Activated T-cell treated with anti-CD3 and anti-CD28 coated beads, Interleukin-2, amount 50 U/mL, for 1 hour (primary cell): ENCODE data around the gene ARHGAP26.

Experiments used
- DNase-seq: peaks from one replicate; pipeline ENCODE4 v3.0.0-alpha.2; 2020

Gene ARHGAP26

GRCh38 chr5:142856269-142856782, 86.1 kb downstream of the ARHGAP26 start:
- DNase-seq: no peak

- no peak for DNase-seq
These were observed 87.2 kb downstream of the ARHGAP26 start for GRCh38 chr5:142857405-142857804.

GRCh38 chr5:142859037-142859436, 88.9 kb downstream of the ARHGAP26 start:
- DNase-seq: no peak

- DNase-seq: no peak
These were observed 90.1 kb downstream of the ARHGAP26 start for GRCh38 chr5:142860270-142860669.

- no peak for DNase-seq
These were observed 90.8 kb downstream of the ARHGAP26 start for GRCh38 chr5:142861011-142861410.

GRCh38 chr5:142862594-142862993, 92.4 kb downstream of the ARHGAP26 start:
- DNase-seq: no peak

- DNase-seq: no peak
These were observed 93.7 kb downstream of the ARHGAP26 start for GRCh38 chr5:142863856-142864255.

GRCh38 chr5:142864290-142865260, 94.4 kb downstream of the ARHGAP26 start:
- DNase-seq: no peak

- DNase-seq: no peak
These were observed 95.5 kb downstream of the ARHGAP26 start for GRCh38 chr5:142865631-142866030.

GRCh38 chr5:142866563-142867275, 96.5 kb downstream of the ARHGAP26 start:
- DNase-seq: peak; percentile 36

- no peak for DNase-seq
These were observed 99.7 kb downstream of the ARHGAP26 start for GRCh38 chr5:142869886-142870285.

GRCh38 chr5:142870532-142871362, 100.6 kb downstream of the ARHGAP26 start:
- DNase-seq: no peak

GRCh38 chr5:142871363-142872193, 101.4 kb downstream of the ARHGAP26 start:
- no peak for DNase-seq

GRCh38 chr5:142872217-142872616, 102.0 kb downstream of the ARHGAP26 start:
- no peak for DNase-seq

GRCh38 chr5:142872795-142873194, 102.6 kb downstream of the ARHGAP26 start:
- DNase-seq: no peak

GRCh38 chr5:142873831-142874230, 103.7 kb downstream of the ARHGAP26 start:
- no peak for DNase-seq

GRCh38 chr5:142874540-142874939, 104.4 kb downstream of the ARHGAP26 start:
- no peak for DNase-seq

- no peak for DNase-seq
These were observed 105.8 kb downstream of the ARHGAP26 start for GRCh38 chr5:142875936-142876335.

GRCh38 chr5:142876817-142877216, 106.6 kb downstream of the ARHGAP26 start:
- DNase-seq: no peak

- no peak for DNase-seq
These were observed 107.9 kb downstream of the ARHGAP26 start for GRCh38 chr5:142878111-142878510.

- no peak for DNase-seq
These were observed 108.5 kb downstream of the ARHGAP26 start for GRCh38 chr5:142878638-142879037.
